ENCODE data around the gene PTCRA.

GRCh38 chr6:42968126-42968701 lies 52.4 kb downstream of the PTCRA start:
- TF ChIP-seq CTCF (conservative IDR thresholded peaks at IDR 0.05; ENCODE audit: low read depth, low read length) (no peak), EZH2 (IDR thresholded peaks at IDR 0.05; ENCODE audit: low read length, unreplicated experiment) (no peak)

Measured in PC-3 (cell line).